Measurements from ENCODE around the gene GZMH. TPM values are rescaled to one million over a fixed set of nuclear protein-coding genes. Genes with fewer than 3 reads are reported as not detected.
A peak's percentile ranks its signal among the peaks of the same experiment; 100 is the strongest.

GZMH gene
- polyA plus RNA-seq, 3 donors = 0.15 to 1.6 (median 0.94) TPM

GRCh38 chr14:24612196-24612595 lies 2.7 kb upstream of the GZMH start:
- no peak for DNase-seq
- Mint-ChIP-seq H3K4me1 (peaks cover 33% of the 10 kb centered on the region), H3K27ac (no peak overlapping the region), H3K27me3 (ENCODE audit: low read depth in 3 of 3) (peaks cover 0 to 2% (median 0%) of the 10 kb centered on the region in 3 donors), H3K36me3 (no peaks in the 10 kb centered on the region), H3K4me3 (no peak overlapping the region), H3K9me3 (peaks cover 0 to 8% (median 3%) of the 10 kb centered on the region in 7 donors)
- no peak overlapping the region for H2AFZ ChIP-seq (ENCODE audit: insufficient read depth, low read depth, low read length, poor library complexity, severe bottlenecking)
- H3K36me3 ChIP-seq (replicated peaks in 1 of 2; ENCODE audit: control insufficient read depth in 1 of 2, insufficient read depth in 2 of 2, low read length in 2 of 2) = no peaks in the 10 kb centered on the region
- H3K4me1 ChIP-seq (ENCODE audit: control insufficient read depth in 1 of 2, insufficient read depth in 2 of 2, low read length in 2 of 2) = peaks cover 11 to 15% of the 10 kb centered on the region in 2 donors
- TF ChIP-seq CTCF (IDR thresholded peaks at IDR 0.05) = no peak
- no peak overlapping the region for H3K4me3 ChIP-seq (replicated peaks in 1 of 3; ENCODE audit: low read depth in 2 of 3, low read length in 3 of 3)
- no peaks in the 10 kb centered on the region for H3K27me3 ChIP-seq (ENCODE audit: control insufficient read depth in 2 of 2, insufficient read depth in 2 of 2, low read length in 2 of 2)
- peaks cover 0 to 4% of the 10 kb centered on the region in 2 donors for H3K9me3 ChIP-seq (replicated peaks in 1 of 2; ENCODE audit: control insufficient read depth in 1 of 2, insufficient read depth in 1 of 2, low read length in 2 of 2)
- no peak overlapping the region for H3K9ac ChIP-seq (ENCODE audit: insufficient read depth, low read length, poor library complexity, severe bottlenecking)
- intact Hi-C loops (cut with micrococcal nuclease) = no loop called here
- H3K27ac ChIP-seq (ENCODE audit: low read depth in 1 of 2, low read length in 2 of 2) = no peak overlapping the region
- H3K4me2 ChIP-seq (replicated peaks; ENCODE audit: extremely low read depth, low read length, poor library complexity, severe bottlenecking) = no peak overlapping the region
- H4K20me1 ChIP-seq (ENCODE audit: insufficient read depth, low read length) = no peaks in the 10 kb centered on the region
- no peaks in the 10 kb centered on the region for H3K79me2 ChIP-seq (ENCODE audit: insufficient read depth, low read length)

GRCh38 chr14:24607635-24608514 lies 1.6 kb downstream of the GZMH start:
- no peak overlapping the region for H3K4me3 ChIP-seq (replicated peaks in 1 of 3; ENCODE audit: low read depth in 2 of 3, low read length in 3 of 3)
- no peak for DNase-seq
- Mint-ChIP-seq H3K36me3 (no peaks in the 10 kb centered on the region), H3K27me3 (ENCODE audit: low read depth in 3 of 3) (peaks cover 0 to 1% (median 0%) of the 10 kb centered on the region in 3 donors), H3K27ac (peak overlapping the region in 2 of 7 donors; percentile 34 to 60), H3K9me3 (peaks cover 0 to 6% (median 3%) of the 10 kb centered on the region in 7 donors), H3K4me1 (peaks cover 42% of the 10 kb centered on the region), H3K4me3 (no peak overlapping the region)
- 77% methylated on average over 6 of the region's 8 CpGs for WGBS (ENCODE audit: insufficient coverage)
- no peak for TF ChIP-seq CTCF (IDR thresholded peaks at IDR 0.05)
- no peaks in the 10 kb centered on the region for H3K27me3 ChIP-seq (ENCODE audit: control insufficient read depth in 2 of 2, insufficient read depth in 2 of 2, low read length in 2 of 2)
- intact Hi-C loops (cut with micrococcal nuclease) = no loop called here
- H3K9me3 ChIP-seq (replicated peaks in 1 of 2; ENCODE audit: control insufficient read depth in 1 of 2, insufficient read depth in 1 of 2, low read length in 2 of 2) = peaks cover 0 to 4% of the 10 kb centered on the region in 2 donors
- no peak overlapping the region for H3K4me2 ChIP-seq (replicated peaks; ENCODE audit: extremely low read depth, low read length, poor library complexity, severe bottlenecking)
- H2AFZ ChIP-seq (ENCODE audit: insufficient read depth, low read depth, low read length, poor library complexity, severe bottlenecking) = no peak overlapping the region
- no peaks in the 10 kb centered on the region for H3K79me2 ChIP-seq (ENCODE audit: insufficient read depth, low read length)
- no peak overlapping the region for H3K9ac ChIP-seq (ENCODE audit: insufficient read depth, low read length, poor library complexity, severe bottlenecking)
- H3K4me1 ChIP-seq (ENCODE audit: control insufficient read depth in 1 of 2, insufficient read depth in 2 of 2, low read length in 2 of 2) = peaks cover 24 to 30% of the 10 kb centered on the region in 2 donors
- no peaks in the 10 kb centered on the region for H4K20me1 ChIP-seq (ENCODE audit: insufficient read depth, low read length)
- no peak overlapping the region for H3K27ac ChIP-seq (ENCODE audit: low read depth in 1 of 2, low read length in 2 of 2)
- no peaks in the 10 kb centered on the region for H3K36me3 ChIP-seq (replicated peaks in 1 of 2; ENCODE audit: control insufficient read depth in 1 of 2, insufficient read depth in 2 of 2, low read length in 2 of 2)

Measured in CD14-positive monocyte (primary cell).